Testis (tissue), 2 donors: ENCODE data around the gene CLIP4.

Experiments
- POLR2A ChIP-seq: fragments of 450-650 bp; IDR thresholded peaks from one replicate; pipeline ENCODE4 v1.6.1; 2017; ENCODE audit warnings: antibody characterized with exemption, mild to moderate bottlenecking, moderate library complexity
- TF ChIP-seq, protein P1 (sequence below), 3 experiments: fragments of 450-650 bp in 2 of 3; fragments of 200-600 bp in 1 of 3; sonication (generic) in 1 of 3; IDR thresholded peaks; one replicate each; pipeline ENCODE4 v1.5.1; 2016 to 2019; ENCODE audit warnings: antibody characterized with exemption in 3 of 3, mild to moderate bottlenecking in 2 of 3, moderate library complexity in 1 of 3

DNA sequence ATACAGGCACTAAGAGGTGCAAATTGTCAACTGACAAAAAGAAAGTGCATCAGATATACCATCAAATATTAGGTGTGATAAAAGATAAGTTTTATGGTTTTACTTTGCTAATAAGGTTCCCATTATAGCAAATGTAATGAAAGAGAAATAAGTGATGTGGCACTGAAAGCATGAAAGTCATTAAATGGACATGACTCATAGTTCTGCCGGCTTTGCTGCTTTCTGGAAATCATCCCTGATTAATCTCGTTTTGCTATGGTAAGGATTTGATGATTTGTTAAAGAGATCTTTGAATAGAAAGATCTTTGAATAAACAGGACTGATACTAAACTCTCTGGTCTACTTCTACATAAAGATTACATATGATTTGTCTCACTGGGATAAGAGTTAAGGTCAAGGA lies 72.7 kb downstream of the CLIP4 start:
- TF ChIP-seq, protein P1, sequence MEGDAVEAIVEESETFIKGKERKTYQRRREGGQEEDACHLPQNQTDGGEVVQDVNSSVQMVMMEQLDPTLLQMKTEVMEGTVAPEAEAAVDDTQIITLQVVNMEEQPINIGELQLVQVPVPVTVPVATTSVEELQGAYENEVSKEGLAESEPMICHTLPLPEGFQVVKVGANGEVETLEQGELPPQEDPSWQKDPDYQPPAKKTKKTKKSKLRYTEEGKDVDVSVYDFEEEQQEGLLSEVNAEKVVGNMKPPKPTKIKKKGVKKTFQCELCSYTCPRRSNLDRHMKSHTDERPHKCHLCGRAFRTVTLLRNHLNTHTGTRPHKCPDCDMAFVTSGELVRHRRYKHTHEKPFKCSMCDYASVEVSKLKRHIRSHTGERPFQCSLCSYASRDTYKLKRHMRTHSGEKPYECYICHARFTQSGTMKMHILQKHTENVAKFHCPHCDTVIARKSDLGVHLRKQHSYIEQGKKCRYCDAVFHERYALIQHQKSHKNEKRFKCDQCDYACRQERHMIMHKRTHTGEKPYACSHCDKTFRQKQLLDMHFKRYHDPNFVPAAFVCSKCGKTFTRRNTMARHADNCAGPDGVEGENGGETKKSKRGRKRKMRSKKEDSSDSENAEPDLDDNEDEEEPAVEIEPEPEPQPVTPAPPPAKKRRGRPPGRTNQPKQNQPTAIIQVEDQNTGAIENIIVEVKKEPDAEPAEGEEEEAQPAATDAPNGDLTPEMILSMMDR (IDR thresholded peaks at IDR 0.05), result no peak
- no peak for TF ChIP-seq POLR2A
